GM18526 (cell line): ENCODE results near the gene RAC3.

ENCODE experiments used
- POLR2A ChIP-seq: IDR thresholded peaks from 3 replicates; pipeline ENCODE4 v1.6.1; 2011; ENCODE audit not compliant: insufficient read length; ENCODE audit errors: extremely low read depth

Gene RAC3

DNA sequence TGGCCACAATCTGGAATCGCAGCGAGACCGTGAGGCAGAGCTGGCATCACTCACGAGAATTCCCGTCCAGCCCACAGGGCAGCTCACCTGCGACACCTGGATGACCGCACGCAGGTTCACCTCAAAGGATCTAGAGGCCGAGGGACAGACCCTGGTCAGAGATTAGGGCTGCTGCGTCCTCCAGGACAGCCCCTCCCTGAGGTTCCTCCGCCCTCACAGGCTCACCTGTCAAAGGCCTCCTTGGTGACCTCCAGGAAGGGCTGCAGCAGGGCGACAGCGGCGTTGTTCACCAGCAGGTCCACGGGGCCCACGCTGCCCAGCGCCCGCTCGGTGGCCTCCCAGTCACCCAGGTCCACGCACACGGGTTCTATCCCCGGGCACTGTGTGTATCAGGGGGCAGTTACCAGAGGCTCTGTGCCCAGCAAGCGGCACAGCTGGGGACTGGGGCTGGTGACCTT lies 5.2 kb downstream of the RAC3 start:
- TF ChIP-seq POLR2A = no peak

DNA sequence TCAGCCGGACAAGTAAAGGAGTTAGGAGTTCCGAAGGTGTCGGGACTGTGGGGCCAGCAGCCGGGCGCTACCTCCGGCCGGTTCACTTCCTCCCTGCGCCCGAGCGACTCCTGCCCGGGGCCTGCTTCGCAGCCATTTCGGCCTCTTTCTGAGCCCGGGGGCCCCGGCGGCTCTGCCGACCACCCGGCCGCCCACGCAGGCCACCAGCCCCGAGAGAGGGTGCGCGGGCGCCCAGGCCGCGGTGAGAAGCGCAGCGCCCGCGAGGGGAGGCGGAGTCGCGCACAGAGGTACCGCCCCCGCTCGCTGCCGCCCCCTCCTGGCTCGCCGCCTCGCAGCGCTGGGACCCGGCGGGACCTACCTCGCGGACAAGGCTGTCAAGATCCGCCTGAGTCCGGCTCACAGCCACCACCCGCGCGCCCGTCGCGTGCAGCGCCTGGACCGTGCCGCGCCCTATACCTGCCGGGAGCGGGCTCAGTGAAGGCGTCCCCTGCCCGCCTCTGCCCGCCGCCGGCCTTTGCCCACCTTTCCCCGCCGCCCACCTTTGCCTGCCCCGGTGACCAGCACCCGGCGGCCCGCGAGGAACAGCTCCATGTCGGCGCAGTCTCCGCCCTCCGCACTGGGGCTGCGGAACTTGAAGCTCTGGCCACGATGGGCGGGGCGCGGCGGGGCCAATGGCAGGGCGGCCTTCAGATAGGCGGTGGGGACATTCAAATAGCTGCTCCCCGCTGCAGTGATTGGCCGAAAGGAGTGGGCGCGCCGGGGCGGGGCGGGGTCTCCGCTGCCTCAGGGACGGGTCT lies 5.8 kb downstream of the RAC3 start, which contains the start of gene DCXR:
DCXR (minus strand) TSS at position 606 of the 797 bp plus-strand sequence; CDS start at position 591, 15 bp downstream.
- peak; percentile 96 for TF ChIP-seq POLR2A

DNA sequence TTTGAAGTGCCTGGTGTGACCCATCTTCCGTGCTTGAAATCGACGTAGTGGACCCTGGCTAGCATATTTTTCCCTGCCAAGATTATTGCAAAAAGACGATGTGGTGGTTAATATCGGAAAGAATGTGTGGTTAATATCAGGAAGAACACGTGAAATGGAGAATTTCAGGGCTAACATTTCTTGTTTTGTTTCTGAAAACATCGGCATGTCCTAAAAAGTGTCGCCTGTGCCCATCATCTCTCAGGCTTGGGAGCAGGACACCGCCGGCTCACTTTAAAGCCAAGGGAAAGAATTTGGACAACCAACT lies 6.4 kb downstream of the RAC3 start:
- TF ChIP-seq POLR2A = no peak

DNA sequence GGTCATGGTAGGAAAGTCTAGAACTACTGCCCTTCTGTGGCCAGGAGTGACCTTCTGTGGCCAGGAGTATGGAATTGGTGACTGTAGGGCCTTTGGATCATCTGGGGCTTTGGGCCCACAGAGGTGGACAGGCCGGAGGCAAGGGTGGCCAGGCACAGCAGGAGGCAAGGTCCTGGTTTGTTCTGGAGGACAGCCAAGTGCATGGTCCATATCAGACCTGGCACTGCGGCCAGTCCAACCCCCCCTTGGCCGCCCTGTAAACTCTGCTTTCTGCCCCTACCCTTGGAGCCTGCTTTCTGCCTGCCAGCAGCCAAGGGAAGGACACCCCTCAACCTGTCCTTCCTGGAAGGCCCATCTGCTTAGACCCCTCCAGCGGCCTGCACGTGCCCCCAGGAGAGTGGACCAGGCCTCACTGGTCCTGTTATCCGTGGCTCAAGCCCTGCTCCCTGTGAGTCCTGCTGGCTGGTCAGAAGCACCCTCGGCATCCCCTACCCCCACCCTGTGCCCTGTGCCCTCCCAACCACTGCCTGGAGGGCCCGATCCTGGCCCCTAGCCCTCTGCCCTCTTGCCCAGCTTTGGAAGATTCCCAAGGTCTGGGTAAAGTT lies 8.3 kb downstream of the RAC3 start:
- no peak for TF ChIP-seq POLR2A

- TF ChIP-seq POLR2A = no peak
Measured at GRCh38 chr17:82041144-82041814, 9.8 kb downstream of the RAC3 start.

- no peak for TF ChIP-seq POLR2A
Measured at GRCh38 chr17:82042649-82043048, 11.2 kb downstream of the RAC3 start.

DNA sequence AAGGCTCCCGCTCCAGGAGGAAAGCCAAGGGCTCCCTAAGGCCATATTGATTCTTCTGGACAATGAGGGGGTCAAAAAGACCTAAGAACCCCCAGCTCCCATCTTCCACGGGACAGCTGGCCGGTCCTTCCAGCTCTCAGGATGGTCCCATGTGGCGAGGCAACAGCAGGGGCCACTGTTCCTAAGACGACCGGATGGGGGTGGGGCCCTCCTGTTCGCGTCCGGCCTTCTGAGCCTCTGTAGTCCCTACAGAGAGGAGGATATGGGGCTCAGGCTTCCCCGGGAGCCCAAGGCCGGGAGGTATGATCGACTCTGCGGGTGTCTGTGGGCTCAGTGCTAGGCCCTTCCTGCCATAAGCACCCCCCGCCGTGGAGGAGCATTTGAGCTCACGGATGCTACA lies 12.0 kb downstream of the RAC3 start:
- no peak for TF ChIP-seq POLR2A

GRCh38 chr17:82045936-82046484 lies 14.5 kb downstream of the RAC3 start:
- no peak for TF ChIP-seq POLR2A

GRCh38 chr17:82046903-82047302 lies 15.4 kb downstream of the RAC3 start:
- TF ChIP-seq POLR2A = no peak

GRCh38 chr17:82047379-82047778 lies 15.9 kb downstream of the RAC3 start:
- no peak for TF ChIP-seq POLR2A

DNA sequence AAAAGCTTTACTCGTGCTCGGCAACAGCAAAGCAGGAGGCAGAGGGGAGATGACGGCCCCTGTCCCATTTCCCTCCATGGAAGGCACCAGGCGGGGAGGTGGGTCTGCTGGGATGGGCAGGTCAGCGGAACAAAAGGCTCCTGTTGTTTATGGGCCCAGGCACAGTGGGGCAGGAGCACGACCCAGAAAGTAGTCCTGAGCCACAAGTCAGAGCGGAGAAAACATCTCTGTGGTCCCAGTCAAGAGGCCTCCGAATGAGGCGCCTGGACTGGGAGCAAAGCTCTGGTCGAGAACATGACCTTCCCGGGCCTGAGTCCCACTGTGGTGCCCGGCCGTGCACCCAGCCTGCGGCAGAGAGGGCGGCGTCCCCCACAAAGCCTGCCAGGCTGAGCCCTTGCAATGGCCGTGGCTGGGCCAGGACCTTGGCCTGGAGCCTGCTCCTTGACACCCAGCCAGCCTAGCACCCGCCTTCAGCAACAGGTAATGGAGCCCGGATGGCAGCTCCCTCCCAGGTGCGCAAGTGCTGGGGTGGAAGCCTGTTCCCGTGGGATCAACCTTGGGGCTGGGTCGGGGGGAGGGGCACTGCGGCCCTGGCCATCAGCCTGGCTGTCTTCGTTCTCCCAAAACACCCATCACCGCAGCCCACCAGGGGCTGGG lies 16.6 kb downstream of the RAC3 start:
- no peak for TF ChIP-seq POLR2A

DNA sequence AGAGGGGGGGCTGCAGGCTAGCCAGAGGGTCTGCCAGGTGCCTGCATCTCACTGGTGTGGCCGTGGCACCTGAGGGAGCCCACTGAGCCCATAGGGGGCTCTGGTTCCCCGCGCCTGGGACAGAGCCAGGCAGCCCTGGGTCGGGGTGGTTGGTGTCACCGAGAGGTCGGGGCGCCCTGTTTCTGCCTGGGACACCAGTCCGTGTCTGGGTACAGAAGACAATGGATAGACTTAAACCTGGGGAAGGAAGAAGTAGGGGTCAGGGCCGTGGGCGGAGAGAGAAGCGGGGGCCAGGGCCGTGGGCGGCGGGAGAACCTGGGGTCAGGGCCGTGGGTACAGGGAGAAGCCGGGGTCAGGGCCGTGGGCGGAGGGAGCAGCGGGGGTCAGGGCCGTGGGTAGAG lies 17.1 kb downstream of the RAC3 start:
- TF ChIP-seq POLR2A = no peak

- TF ChIP-seq POLR2A = no peak
Measured at GRCh38 chr17:82049106-82049505, 17.6 kb downstream of the RAC3 start.

DNA sequence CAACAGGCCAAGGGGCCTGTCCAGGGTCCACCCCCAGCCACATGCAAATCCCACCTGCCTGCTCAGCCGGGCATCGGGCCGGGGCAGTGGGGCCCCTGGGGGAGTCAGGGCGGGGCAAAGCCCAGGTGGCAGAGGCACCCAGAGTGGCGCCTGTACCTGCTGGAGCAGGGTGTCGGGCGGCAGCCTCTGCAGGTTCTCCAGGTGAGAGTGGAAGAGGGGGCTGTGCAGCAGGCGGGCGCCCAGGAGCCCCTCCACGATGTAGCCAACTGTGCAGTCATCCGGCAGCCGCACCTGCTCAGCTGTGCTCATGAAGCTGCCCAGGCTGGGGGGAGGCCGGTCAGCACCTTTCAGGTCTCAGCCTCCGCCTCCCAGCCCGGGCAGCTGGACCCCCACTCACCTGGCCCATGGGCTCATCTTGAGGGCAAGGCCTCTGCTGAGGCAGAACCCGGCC lies 18.1 kb downstream of the RAC3 start:
- TF ChIP-seq POLR2A = no peak

- no peak for TF ChIP-seq POLR2A
Measured at GRCh38 chr17:82050152-82050760, 18.8 kb downstream of the RAC3 start.
